CD4-positive, alpha-beta T cell treated with Interleukin-2 at 100 ng/mL for 4 hours (primary cell): ENCODE results near the gene DUSP2.
"Not testable (repeated sequence)": the region's sequence is repeated elsewhere in the genome, so short reads cannot be mapped to it uniquely, and the experiment has no call there.

Source experiments
- DNase-seq: peaks from one replicate; pipeline ENCODE4 v3.0.0-alpha.2; 2020; ENCODE audit warnings: low spot score

The DUSP2 gene

DNA sequence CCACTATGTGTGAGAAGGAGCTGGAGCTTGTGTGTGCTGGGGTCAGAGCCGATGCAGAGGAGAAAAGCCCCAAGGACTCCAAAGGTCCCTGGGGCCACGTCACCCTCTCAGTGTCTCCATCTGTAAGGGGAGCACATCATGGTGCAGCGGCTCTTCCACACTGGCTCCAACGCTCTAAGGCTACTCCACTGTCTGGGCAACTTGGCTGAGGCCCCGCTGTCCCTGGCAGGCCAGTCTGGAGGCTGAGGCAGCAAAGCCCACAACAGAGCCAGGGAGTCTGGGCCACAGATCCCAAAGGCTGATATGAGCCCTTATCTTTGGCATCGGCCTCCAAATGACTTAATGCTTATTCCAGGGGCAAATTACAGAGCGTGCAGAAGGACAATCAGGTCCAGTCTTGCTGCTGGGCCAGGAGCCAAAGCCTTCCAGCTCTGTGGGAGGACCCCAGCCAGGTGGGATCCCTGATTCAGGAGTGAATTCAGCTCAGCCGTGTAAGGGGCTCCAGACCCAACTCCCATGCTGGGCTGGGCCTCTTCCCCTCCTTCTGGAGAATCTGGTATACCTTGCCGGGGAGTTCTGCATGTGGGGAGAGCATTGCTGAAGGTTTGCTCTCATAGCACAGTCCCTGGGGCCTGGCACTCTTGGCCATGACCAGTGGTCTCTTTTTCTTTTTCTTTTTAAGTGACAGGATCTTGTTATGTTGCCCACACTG lies 1.8 kb upstream of the DUSP2 start:
- no peak for DNase-seq

DNA sequence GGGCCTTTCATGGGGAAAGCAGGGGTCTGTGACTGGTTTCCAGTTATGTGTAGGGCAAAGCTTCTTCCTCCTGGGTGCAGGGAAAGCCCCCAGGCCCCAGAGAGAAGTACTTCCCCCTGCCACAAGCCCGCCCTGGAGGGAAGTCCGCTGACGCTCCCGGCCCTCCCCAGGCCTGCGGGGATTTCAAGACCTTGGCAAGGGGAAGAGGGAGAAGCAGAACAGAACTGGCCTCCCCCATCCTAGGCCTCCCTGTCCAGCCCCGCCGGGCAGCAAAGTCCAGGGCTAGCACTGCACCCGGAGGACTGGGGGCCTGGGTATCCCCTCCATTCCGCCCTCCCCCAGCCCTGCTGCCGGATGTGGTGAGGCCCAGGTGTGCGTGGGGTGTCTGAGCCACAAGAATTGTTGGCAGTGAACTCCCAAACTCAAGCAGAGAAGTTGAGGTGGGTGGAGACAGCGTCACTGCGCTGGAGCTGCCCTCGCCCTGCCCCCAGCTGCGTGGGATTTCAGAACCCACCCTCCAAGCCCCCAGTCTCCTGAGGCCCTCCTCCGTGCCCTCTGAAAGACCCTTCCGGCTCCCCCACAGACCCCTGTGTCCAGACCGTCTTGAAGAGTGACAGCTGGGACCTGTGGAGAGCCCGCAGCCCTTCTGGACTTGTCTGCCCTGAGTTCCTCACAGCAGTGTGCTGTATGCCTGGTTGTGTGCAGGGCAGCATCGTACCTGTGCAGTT lies 1.1 kb upstream of the DUSP2 start:
- DNase-seq, result peak; percentile 81

DNA sequence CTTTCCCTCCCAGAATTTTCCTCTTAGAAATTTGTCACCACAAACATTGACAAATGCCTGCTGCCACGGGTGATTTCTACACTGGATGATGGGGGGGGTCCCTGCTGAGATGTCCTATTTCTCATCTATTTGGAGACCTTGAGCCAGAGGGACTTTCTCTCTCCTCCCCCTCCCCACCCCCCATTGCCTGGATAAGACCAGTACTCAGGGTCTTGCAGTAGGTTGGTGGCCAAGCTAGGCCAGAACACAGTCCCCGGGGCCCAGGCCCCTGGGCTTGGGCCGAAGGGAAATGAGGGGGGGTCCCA lies 560 bp upstream of the DUSP2 start:
- DNase-seq, result no peak

DNA sequence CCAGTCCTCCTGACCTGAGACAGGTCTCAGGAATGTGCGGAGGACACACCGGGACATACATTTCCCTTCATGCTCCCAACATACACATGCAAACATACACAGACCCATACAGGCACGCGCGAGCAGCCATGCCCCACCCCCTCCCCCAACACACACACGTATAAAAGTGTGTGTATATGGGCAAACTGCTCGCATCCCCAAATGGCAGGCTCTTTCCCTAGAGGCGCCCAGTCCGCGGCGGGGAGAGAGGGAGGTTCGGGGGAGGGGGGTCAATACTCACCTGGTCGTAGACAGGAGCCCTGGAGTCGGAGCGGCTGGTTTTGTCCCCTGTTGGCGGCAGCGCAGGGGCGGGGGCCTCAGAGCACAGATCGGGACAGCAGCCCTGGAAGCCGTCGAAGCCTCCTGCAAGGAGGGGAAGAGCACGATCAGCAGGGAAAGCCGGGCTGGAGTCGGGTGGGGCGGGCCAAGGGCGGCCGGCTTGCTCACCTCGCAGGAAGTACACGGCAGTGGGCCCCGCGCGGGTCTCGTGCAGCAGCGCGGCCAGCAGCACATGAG lies 682 bp downstream of the DUSP2 start:
- no peak for DNase-seq

DNA sequence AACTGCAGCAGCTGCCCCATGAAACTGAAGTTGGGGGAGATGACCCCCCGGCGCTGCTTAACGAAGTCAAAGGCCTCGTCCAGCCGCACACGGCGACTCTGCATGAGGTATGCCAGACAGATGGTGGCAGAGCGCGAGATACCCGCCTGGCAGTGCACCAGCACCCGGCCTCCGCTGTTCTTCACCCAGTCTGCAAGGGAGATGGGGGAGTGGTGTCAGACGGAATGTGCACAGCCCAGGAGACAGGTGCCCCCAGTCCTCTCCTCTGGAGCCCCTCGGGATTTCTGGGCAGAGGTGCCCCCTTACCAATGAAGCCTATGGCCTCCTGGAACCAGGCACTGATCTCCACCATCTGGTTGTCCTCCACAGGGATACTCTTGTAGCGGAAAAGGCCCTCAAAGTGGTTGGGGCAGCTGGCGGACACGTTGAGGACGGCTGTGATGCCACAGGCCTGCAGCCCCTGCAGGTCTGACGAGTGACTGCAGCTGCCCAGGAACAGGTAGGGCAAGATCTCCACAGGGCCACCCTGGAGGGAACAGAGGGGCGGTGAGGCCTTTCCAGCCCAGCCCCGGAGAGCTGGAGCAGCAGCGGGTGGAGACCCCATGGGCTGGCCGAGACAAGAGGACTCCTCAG lies 1.3 kb downstream of the DUSP2 start:
- DNase-seq, result peak; percentile 32

DNA sequence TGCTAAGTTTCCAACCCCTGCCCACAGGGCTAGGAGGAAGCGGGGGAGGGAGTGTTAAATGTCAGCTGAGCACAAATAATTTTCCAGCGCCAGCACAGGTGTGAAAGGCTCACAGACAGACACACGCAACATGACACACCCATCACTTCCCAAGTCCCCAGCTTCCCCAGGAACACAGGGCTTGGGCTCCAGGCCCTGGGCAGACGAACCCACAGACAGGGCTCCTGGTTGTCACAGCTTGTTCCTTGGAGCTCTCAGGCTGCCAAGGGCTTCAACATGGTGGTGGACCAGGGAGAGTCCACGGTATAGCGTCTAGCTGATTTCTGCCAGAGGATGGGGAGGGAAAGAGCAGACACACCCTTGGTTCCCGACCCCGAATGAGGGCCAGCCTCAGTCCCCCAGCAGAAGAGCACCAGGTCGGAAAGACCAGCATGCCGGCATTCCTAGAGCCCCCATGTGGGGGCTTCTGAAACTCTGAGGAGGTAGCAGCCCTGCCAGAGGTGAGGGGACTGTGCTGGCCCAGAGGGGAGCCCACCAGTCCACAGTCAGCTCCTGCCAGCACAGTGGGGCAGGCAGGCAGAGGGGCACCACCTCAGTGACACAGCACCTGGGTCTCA lies 1.9 kb downstream of the DUSP2 start:
- peak; percentile 25 for DNase-seq

DNA sequence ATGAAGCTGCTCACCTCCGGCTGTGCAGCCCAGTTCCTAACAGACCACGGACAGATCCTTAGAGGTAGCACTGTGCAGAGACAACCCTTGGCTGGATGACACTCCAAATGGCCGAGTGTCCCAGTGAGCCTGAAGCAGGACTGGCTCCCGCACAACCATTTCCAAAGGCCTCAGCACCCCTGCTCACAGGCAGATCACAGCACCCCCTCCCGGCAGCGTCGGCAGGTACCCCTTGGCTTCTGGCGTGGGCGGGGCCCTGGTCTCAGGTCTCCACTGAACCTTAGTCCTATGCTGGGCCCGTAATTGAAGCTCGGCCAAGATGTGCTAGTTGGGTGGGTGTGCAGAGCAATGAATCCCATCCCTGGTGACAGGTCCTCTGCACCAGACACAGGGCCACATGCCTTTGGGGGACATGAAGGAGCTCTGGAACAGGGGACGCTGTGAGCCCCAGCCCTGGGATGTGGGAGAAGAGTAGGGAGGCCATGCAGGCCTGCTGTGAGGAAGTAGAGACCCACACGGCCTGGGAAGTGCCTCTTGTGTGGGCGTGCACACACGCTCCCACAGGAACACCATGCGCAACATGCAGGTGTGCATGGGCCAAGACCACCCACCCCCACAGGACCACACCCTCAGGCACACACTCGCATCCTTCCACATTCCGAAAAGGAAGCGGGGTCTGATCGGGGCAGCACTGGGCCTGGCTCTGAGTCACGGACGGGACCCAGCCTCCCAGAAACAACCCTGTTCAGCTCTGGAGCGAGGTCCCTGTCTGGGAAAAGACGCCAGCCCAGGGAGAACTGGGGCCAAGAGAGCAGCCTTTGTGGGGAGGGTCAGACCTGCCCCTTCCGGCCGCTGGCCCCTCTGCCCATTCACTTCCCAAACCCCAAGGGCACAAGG lies 2.8 kb downstream of the DUSP2 start:
- DNase-seq, result peak; percentile 47

DNA sequence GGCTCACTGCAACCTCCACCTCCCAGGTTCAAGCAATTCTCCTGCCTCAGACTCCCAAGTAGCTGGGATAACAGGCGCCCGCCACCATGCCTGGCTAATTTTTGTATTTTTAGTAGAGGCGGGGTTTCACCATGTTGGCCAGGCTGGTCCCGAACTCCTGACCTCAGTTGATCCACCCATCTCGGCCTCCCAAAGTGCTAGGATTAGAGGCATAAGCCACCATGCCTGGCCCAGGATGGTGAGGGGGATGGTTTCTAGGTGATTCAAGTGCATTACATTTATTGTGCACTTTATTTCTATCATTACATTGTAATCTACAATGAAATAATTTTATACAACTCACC lies 3.6 kb downstream of the DUSP2 start:
- DNase-seq, result not testable (repeated sequence)

DNA sequence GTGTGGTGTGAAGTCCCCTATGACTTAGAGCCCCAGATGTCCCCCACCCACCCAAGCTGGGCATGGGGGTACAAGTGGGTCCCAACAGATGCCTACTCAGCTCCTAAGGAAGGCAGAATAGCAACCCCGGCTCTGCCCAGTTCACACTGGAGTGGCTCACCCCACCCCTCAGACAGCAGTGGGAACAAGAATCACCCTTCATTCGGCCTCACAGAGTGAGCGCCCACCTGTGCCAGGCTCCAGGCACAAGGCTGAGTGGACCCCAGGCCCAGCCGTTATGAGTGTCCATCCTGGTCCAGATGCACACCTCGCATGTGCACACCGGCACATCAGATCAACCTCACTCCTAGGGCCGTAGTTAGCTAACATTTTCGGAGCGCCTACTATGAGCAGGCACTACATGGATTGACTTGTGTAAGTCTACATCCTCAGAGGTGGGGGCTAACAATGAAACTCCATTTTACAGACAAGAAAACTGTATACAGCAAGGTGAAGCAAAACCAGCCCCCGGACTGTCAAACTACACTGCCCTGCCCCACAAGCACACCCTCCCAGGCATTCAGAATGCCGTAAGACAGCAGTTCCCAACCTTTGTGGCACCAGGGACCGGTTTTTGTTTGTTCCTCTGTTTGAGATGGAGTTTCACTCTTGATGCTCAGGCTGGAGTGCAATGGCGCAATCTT lies 4.2 kb downstream of the DUSP2 start:
- no peak for DNase-seq

DNA sequence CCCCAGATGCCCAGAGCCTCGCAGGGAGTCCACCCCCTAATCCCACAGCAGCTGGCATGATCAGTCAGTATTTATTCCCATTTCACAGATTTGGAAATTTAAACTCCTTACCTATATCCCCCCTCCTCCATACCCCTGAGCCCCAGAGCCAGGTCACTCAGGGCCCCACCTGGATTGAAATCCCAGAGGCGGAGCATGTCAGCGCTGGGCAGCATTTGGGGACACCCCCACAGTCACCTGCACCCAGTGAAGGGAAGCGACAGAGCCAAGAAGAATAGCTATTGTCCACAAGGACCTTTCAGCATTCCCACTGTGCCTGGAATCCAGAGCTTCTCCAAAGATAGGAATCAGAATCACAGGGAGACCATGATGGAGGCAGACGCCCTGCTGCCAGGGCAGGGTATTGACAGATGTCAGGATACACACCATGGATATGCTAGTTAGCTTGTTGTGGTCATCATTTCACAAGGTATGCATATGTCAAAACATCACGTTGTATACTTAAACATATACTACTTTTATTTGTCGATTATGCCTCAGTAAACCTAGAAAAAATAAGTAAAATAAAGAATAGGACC lies 6.0 kb downstream of the DUSP2 start:
- no peak for DNase-seq

DNA sequence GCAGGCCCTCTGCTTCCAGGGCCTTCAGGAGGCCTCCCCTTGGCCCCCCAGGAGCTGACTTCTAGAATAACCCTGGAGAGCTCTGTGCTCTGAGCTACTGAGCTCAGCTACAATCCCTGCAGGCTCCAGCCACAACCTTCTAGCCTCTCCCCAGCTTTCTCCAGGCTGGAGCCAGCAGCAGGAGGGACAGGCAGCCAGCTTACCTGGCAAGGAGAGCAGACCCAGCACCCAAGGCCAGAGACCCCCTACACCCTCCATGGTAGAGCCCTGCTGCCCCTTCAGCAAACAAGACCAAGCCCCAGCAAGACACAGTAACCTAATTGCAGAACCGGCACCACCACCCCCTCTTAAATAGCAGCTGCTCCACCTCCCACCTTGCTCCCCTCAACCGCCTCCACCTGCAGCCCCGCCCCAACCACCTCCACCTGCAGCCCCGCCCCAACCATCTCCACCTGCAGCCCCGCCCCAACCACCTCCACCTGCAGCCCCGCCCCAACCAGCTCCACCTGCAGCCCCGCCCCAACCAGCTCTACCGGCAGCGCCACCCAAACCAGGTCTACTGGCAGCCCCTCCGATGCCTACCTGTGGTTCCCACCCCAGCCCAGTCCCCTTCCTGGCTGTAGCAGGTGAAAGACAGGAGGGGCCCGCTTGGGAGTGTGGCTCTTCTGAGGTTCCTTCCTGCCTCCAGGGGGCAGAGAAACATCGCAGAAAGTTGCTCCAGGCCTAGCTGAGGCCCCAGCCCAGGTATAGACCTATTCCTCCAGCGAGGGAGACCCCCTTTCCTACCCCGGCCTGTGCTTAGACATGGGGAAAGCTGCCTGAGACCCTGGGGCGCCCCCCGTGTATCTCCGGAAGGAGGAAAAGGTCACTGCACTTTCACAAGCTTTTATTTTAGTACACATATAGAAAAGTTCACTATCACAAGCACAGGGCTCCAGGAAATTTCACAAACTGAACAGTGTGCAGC lies 6.8 kb downstream of the DUSP2 start, which contains the start of gene ASTL:
ASTL (minus strand) TSS at position 324 of the 967 bp plus-strand sequence; CDS start at position 258, 66 bp downstream.
- peak; percentile 67 for DNase-seq

DNA sequence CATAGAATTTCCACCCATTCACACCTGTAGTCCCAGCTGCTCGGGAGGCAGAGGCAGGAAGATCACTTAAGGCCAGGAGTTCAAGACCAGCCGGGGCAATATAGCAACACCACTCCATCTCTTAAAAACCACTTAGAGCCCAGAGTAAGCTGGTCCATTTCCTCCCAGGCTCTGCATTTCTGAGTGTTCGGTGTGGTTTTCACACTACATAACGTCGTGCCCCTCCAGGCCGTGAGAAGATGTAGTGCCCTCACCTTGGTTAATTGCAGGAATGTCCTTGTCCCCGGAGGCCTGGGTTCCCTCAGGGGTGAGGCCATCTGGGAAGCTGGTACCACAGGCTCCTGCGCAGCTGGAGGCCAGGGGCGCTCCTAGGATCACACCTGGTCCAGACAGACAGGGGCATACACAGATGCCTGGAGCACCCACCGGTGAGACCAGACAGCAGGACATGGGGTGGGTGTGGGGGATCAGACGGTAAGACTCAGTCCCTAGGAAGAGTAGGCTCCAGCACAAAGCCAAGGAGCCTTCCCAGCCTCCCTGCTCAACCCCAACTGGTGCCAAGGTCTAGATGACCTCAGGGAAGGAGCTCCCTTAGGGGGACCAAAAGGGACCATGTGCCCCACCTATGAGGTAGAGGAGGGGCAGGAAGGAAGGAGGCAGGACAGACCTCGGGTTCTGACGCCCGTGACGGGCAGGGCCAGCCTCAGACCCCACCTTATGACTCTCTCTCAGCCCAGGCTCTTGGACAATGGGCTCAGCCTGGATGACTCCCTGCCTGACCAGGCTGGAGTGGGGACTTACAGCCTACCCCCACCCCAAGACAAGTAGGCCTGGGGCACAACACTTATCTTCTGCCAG lies 7.7 kb downstream of the DUSP2 start:
- no peak for DNase-seq

DNA sequence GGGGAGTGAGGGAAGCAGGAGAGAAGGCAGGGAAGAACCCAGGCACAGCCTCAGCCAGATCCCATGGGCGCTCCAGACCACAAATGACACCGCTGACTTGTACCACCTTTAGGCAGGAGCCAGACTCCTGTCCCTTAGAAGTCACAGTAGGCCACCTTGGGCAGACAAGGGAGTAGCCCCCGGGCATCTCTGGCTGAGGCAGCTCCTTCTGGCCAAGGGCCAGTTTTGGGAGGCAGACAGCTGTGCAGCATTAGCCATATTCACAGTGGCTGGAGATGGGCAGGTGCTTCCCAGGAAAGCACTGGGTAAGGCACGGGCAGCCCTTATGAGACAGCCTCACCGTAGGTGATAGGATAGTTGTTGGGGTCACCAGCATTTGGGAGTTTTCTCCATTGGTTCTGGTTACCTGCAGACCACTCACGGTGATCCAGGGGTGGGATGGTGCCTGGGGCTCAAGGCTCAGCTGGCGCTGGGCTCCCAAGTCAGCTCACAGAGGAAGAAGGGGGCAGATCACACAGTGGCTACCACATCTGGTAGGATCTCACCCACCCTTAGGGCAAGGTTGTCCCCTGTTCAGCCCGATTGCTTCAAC lies 9.0 kb downstream of the DUSP2 start:
- DNase-seq, result no peak

DNA sequence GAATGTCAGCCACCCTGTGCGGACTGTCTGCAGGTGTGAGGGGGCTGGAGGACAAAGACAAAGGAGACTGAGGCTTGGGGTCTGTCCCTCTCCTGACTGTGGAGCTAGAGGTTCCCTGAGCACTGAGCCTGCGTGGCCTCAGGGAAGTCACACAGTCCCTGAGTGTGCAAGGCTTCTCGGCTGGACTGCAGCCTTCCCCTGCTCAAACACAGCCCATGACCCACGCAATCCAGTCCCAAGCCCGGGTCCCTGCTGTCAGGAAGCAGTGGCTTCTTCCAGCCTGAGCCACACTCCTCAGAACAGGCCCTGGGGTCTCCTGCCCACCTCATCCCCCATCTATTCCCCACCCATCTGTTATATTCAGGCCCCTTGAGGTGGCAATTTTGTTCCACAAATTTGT lies 9.6 kb downstream of the DUSP2 start:
- DNase-seq, result no peak

DNA sequence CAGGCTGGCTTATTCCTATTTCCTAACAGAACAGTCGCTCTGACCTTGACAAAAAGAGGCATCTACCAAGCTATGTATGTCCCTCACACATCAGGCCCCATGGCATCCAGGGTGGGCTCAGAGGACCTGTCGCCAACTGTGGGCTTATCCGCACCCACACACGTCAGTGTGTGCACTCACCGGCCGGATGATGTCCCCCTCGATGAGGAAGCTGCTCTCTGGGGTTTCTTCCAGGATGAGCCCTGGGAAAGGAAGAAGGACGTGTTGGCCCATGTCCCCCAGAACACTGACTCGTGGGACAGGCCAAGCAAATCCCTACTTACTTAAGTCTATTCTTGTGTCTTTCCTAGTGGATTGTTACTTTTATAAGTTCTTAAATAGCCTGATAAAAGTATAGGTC lies 10.1 kb downstream of the DUSP2 start:
- no peak for DNase-seq

DNA sequence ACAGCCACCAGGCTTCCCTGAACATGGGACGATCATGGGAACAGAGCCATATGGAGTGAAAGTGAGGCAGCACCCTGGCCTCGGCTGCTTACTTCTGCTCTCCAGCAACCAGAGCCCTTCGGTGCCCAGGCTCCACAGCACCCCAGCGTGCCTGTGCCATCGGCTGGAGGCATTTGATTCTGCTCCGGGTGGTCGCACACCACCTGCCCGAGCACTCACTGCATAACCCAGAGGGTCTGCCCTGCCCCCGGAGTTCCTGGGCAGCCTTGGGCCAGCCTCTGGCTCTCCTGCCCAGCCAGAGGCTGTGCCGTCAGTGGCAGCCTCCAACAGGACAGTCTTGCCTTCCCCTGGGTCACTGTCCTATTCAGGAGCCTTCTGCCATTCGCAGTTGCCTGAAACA lies 10.8 kb downstream of the DUSP2 start:
- DNase-seq, result no peak

DNA sequence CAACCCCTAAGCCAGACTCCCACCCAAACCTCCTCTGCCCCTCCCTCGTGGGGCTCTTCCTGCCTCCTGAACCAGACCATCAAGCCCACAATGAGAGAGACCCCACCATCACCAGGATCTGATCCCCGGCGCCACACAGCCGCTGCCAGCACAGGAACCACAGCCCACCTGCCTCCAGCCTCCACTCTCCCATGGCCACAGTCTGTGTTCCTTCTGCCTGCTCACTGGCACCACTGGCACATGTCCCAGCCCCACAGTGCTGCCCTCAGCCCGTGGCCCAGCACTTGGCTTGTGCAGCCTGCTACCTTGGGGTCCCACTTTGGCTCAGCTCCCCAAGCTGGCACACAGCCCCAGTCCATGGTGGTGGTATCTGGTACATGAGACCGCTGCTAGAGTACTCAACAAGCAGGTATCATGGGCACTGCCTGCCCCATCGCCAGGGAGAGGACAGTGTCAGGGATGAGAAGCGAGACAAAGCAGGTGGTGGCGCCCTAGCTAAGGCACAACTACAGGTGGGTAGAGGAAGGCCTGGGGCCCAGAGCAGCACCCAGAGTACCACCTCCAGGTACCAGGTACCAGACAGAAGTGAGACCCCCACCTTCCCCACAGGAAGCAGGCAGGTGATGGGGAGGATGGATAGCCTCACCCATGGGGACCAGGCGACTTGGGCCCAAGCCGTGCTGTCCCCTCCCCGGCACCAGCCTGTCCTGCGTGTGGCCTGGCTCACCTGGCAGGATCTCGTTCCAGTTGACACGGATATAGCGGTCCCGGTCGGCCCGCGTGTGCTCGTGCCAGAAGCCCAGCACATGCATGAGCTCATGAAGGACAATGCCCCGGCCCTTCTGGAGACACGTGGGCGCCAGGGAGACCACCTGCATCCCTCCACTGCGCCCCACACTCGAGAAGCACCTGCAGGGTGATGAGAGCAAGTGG lies 13.2 kb downstream of the DUSP2 start:
- DNase-seq, result no peak
